Thymus (tissue), 11 donors: Measurements from ENCODE around the gene RANBP9. TPM values are rescaled to one million over a fixed set of nuclear protein-coding genes. Genes with fewer than 3 reads are reported as not detected.

ENCODE experiments used
- DNase-seq, 9 donors: peaks; one replicate each; pipeline ENCODE4 v3.0.0-alpha.2; 2013; ENCODE audit warnings: low spot score in 9 of 9, low read depth in 6 of 9, missing footprints in 1 of 9
- H3K27ac ChIP-seq, 2 donors: one replicate each; pipeline ENCODE4 v1.5.1; 2013; ENCODE audit warnings: control low read depth in 1 of 2, low read depth in 1 of 2, low read length in 1 of 2, mild to moderate bottlenecking in 1 of 2, moderate library complexity in 1 of 2
- H3K27me3 ChIP-seq, 2 donors: one replicate each; pipeline ENCODE4 v1.5.1; 2013; ENCODE audit warnings: low read length in 1 of 2; ENCODE audit not compliant: control insufficient read depth in 2 of 2, insufficient read depth in 1 of 2
- H3K36me3 ChIP-seq, 2 donors: one replicate each; pipeline ENCODE4 v1.5.1; 2013; ENCODE audit warnings: low read length in 1 of 2, mild to moderate bottlenecking in 1 of 2, moderate library complexity in 1 of 2; ENCODE audit not compliant: control insufficient read depth in 2 of 2, insufficient read depth in 2 of 2
- H3K4me1 ChIP-seq, 2 donors: one replicate each; pipeline ENCODE4 v1.5.1; 2013; ENCODE audit warnings: low read length in 2 of 2; ENCODE audit not compliant: control insufficient read depth in 2 of 2, insufficient read depth in 2 of 2
- H3K4me3 ChIP-seq, 2 donors: one replicate each; pipeline ENCODE4 v1.5.1; 2013; ENCODE audit warnings: low read length in 2 of 2, control low read depth in 1 of 2, mild to moderate bottlenecking in 1 of 2
- H3K9me3 ChIP-seq, 2 donors: one replicate each; pipeline ENCODE4 v1.5.1; 2013; ENCODE audit warnings: low read length in 1 of 2, mild to moderate bottlenecking in 1 of 2; ENCODE audit not compliant: control insufficient read depth in 2 of 2, insufficient read depth in 1 of 2
- WGBS: extraction: QIAGEN DNeasy Blood & Tissue Kit; methylation state at CpG from one replicate; pipeline ENCODE4 v1.1.7; 2013; 5-methylcytosine and 5-hydroxymethylcytosine counted together
- polyA plus RNA-seq: library from polyadenylated mRNA; stranded (reverse); fragments of 200-250 nt; gene quantifications from one replicate; pipeline ENCODE4 v1.2.3, GENCODE V29; 2013
- total RNA-seq: library from RNA; stranded (reverse); fragments of 120-200 nt; gene quantifications from one replicate; pipeline ENCODE4 v1.2.4, GENCODE V29; 2013
- donor health status: healthy.

RANBP9 gene
- total and polyA plus RNA-seq, 2 donors, result 23.4 to 37.9 TPM

DNA sequence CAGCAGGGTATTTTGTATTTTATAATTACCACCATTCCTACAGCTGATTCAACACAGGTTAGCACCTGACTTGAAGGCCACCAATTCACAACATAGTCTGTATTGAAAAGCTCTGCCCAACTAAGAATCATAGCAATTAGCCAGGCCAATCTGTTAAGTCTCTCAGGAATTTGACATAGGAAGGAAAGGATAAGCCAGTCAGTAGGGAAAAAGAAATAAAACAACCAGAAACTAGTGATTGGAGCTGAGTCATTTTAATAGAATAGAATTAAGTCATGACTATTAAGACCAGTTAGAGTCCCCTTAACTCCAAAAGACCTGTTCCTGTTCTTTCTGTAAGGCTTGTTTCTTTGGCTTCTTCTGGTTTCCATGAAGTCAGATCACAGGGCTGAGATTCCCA lies 8.1 kb downstream of the RANBP9 start:
- Histone ChIP-seq H3K27ac (no peak overlapping the region), H3K27me3 (no peaks in the 10 kb centered on the region), H3K4me3 (no peak overlapping the region), H3K36me3 (peaks cover 0 to 4% of the 10 kb centered on the region in 2 donors), H3K4me1 (peaks cover 3 to 12% of the 10 kb centered on the region in 2 donors), H3K9me3 (no peaks in the 10 kb centered on the region)
- no peak for DNase-seq

DNA sequence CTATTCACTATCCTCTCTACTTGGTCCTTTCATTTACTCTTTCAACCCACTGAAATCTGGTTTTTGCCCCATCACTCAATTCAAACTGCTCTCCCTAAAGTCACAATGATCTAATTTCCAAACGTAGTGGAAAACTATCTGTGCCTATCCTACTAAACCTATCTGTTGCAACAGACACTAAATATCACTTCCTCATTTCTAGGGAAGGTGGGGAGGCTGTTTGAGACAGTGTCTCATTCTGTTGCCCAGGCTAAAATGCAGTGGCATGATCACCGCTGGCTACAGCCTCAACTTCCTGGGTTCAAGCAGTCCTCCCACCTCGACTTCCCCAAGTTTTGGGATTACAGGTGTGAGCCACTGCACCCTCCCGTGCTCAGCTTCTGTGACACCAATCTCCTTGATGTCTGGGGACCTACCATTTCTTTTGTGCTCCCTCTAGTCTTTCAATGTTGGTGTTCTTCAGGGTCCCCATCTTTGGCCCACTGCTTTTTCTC lies 8.8 kb downstream of the RANBP9 start:
- H3K9me3 ChIP-seq, result no peaks in the 10 kb centered on the region
- no peaks in the 10 kb centered on the region for H3K27me3 ChIP-seq
- WGBS, result 19% methylated on average over 4 of the region's 4 CpGs
- no peak overlapping the region for H3K27ac ChIP-seq
- H3K36me3 ChIP-seq, result peaks cover 0 to 4% of the 10 kb centered on the region in 2 donors
- H3K4me3 ChIP-seq, result no peak overlapping the region
- DNase-seq, result no peak
- H3K4me1 ChIP-seq, result peaks cover 0 to 7% of the 10 kb centered on the region in 2 donors

DNA sequence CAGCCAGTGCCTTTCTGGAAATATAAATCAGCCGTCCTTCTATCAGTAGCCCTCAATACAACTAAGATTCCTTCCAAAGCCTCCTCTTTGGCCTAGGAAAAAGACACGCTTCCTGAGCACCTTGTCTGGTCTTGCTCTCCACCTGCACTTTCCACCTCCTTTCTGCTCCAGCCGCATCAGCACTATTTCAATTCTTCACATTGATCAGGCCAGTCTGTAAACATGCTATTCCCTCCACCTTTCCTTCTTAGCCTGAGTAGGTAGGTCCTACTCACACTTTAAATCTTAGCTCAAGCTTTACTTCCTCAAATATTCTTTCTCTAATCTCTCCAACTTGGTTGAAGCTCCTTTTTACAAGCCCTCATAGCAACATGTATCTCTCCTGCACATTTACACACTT lies 11.4 kb downstream of the RANBP9 start:
- no peaks in the 10 kb centered on the region for H3K27me3 ChIP-seq
- H3K9me3 ChIP-seq, result no peaks in the 10 kb centered on the region
- H3K27ac ChIP-seq, result no peak overlapping the region
- H3K36me3 ChIP-seq, result peaks cover 0 to 11% of the 10 kb centered on the region in 2 donors
- H3K4me1 ChIP-seq, result peaks cover 0 to 7% of the 10 kb centered on the region in 2 donors
- no peak for DNase-seq
- 99% methylated on average over 3 of the region's 3 CpGs for WGBS
- H3K4me3 ChIP-seq, result no peak overlapping the region

DNA sequence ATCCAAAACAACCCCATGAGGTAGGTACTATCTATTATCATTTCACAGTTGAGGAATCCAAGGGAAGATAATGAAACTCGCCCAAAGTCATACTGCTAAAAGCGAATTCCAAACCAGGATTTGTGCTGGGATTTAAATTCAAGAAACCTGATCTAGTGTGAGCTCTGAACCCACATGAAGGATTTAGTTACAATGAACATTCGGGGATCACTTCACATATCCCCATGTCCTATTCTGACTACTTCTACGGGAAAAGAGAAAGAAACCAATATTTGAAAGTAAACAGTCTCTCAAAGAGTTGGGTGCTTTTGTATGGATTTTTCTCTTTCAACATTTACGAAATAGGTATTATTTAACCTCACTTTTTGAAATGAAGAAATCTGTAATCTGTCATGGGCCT lies 12.9 kb downstream of the RANBP9 start:
- H3K4me1 ChIP-seq, result peaks cover 0 to 7% of the 10 kb centered on the region in 2 donors
- WGBS, result 96% methylated on average over 5 of the region's 5 CpGs
- DNase-seq, result no peak

DNA sequence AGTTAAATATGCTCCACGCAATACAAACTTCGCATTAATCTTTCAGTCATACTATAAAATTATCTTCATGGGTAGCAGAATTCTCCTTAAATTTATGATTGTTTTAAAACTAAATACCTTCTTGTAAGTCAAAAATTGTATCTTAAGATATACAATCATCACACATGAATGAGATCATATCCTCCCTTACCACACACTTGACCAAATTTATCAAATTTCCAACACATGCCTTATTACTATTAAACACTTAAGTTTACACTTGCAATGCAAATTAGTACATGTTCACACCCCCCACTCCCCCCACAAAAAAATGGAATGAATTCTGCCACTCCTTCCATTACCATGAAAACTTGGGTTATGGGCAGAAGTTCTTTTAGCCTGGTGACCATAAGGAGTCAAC lies 13.8 kb downstream of the RANBP9 start:
- peaks cover 0 to 21% of the 10 kb centered on the region in 2 donors for H3K36me3 ChIP-seq
- no peak overlapping the region for H3K4me3 ChIP-seq
- no peak for DNase-seq
- H3K27me3 ChIP-seq, result no peaks in the 10 kb centered on the region
- WGBS, result 100% methylated on average over 2 of the region's 2 CpGs
- H3K27ac ChIP-seq, result no peak overlapping the region
- peaks cover 0 to 2% of the 10 kb centered on the region in 2 donors for H3K4me1 ChIP-seq
- no peaks in the 10 kb centered on the region for H3K9me3 ChIP-seq

More for the DNA sequence above, 12.9 kb downstream of the RANBP9 start:
- Histone ChIP-seq H3K36me3 (peaks cover 0 to 21% of the 10 kb centered on the region in 2 donors), H3K27ac (no peak overlapping the region), H3K9me3 (no peaks in the 10 kb centered on the region), H3K27me3 (no peaks in the 10 kb centered on the region), H3K4me3 (no peak overlapping the region)

DNA sequence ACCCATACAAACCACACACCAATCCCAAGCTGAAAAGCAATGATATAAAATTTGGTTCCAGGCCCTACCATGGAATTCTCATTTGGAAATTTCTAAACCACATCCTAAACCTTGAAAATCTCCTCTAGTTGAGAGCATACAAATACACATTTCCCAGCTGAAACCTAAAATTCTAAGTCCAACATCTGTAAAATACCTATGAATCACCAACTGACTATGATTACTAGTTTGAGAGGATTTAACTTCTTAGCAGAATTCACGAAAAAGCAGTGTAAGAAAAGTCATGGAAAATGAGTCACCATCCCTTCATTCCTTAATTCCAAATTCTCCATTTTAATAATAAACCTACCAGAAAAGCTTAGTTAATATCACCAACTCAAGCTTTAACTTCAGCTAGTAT lies 15.4 kb downstream of the RANBP9 start:
- peaks cover 0 to 2% of the 10 kb centered on the region in 2 donors for H3K4me1 ChIP-seq
- WGBS, result 97% methylated on average over 1 of the region's 1 CpG
- H3K36me3 ChIP-seq, result peaks cover 0 to 21% of the 10 kb centered on the region in 2 donors
- no peak overlapping the region for H3K4me3 ChIP-seq
- DNase-seq, result no peak
- H3K27me3 ChIP-seq, result no peaks in the 10 kb centered on the region
- no peak overlapping the region for H3K27ac ChIP-seq
- H3K9me3 ChIP-seq, result no peaks in the 10 kb centered on the region

DNA sequence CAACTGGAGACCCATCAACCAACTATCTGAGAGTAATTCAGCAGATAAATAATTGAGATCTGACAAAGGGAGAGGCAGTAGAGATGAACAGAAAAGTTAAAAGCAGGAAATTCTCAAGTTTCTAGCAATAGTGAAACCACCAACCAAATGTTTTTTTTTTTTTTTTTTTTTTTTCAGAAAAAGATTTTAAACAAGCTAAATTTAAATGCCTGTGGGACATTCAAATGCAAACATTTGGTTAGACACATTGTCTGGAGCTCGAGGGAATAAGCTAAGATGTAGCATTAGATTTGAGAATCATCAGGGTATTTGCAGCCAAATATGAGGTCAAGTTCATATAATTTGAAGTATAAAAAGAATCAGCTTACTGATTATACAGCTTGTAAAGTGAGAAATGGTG lies 16.4 kb downstream of the RANBP9 start:
- 70% methylated on average over 1 of the region's 1 CpG for WGBS
- no peak overlapping the region for H3K27ac ChIP-seq
- H3K27me3 ChIP-seq, result no peaks in the 10 kb centered on the region
- no peak overlapping the region for H3K4me3 ChIP-seq
- H3K4me1 ChIP-seq, result peaks cover 0 to 2% of the 10 kb centered on the region in 2 donors
- H3K9me3 ChIP-seq, result no peaks in the 10 kb centered on the region
- H3K36me3 ChIP-seq, result peaks cover 0 to 26% of the 10 kb centered on the region in 2 donors
- no peak for DNase-seq

DNA sequence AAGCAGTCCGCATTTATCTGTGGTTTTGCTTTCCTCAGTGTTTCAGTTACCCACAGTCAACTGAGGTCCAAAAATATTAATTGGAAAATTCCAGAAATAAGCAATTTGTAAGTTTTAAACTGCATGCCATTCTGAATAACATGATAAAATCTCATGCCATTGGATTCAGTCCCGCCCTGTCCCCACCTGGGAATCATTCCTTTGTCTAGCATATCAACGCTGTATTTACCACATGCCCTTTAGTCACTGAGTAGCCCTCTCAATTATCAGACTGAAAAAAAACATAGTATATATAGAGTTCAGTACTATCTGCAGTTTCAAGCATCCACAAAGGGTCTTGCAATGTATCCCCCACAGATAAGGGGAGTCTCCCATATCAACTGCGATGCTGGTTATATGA lies 17.1 kb downstream of the RANBP9 start:
- Histone ChIP-seq H3K36me3 (peaks cover 0 to 32% of the 10 kb centered on the region in 2 donors), H3K4me1 (no peaks in the 10 kb centered on the region), H3K27ac (no peak overlapping the region), H3K9me3 (no peaks in the 10 kb centered on the region), H3K27me3 (no peaks in the 10 kb centered on the region), H3K4me3 (no peak overlapping the region)
- DNase-seq, result no peak
- 98% methylated on average over 4 of the region's 4 CpGs for WGBS

DNA sequence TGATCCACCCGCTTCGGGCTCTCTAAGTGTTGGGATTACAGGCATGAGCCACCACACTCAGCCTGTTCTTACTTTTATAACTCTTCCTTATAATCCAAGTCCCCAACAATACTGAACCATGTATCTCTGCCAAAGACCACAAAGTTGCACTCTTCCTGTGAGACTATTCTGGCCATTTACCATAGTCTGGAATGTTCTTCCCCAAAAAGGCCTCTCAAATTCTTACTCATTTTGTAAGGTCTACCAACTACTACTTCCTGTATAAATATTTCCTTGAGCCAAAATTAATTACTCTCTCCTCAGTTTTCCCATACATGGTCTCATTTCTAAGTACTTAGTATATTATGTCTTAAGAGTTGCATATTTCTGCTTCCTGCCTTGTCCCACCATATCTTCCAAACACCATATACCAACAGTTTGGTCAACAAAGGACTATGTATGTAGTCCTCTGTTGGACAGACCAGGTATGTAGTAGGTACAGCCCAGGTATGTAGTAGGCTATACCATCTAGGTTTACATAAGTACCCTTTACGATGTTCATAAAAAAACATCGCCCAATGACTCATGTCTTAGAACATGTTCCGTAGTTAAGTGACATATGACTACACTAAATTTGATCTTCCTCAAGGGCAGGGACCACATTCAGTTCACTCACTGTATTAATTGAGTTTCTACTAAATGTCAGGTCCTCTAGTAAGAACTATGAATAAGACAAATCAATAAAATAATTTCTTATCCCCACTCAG lies 22.0 kb downstream of the RANBP9 start:
- H3K36me3 ChIP-seq, result peaks cover 0 to 48% of the 10 kb centered on the region in 2 donors
- DNase-seq, result no peak
- no peak overlapping the region for H3K4me3 ChIP-seq
- H3K9me3 ChIP-seq, result no peaks in the 10 kb centered on the region
- no peak overlapping the region for H3K27ac ChIP-seq
- no peaks in the 10 kb centered on the region for H3K27me3 ChIP-seq
- peaks cover 3 to 10% of the 10 kb centered on the region in 2 donors for H3K4me1 ChIP-seq
- WGBS, result 96% methylated on average over 5 of the region's 5 CpGs
